Mesothelial cell of epicardium (in vitro differentiated cells): ENCODE measurements around the gene WNT5A. TPM values are rescaled to one million over a fixed set of nuclear protein-coding genes. Genes with fewer than 3 reads are reported as not detected.
A peak's percentile ranks its signal among the peaks of the same experiment; 100 is the strongest.

ENCODE experiments used
- DNase-seq, 2 experiments: peaks; one replicate each; pipeline ENCODE4 v3.0.0; 2021; ENCODE audit warnings: low spot score in 2 of 2; ENCODE audit not compliant: unreplicated experiment in 2 of 2
- H3K27ac Mint-ChIP-seq: 2 replicates; pipeline ENCODE4 v1.8.0; 2021; ENCODE audit warnings: mixed read lengths
- H3K27me3 Mint-ChIP-seq: 2 replicates; pipeline ENCODE4 v1.8.0; 2021; ENCODE audit warnings: low read depth, mixed read lengths
- H3K36me3 Mint-ChIP-seq: 2 replicates; pipeline ENCODE4 v1.8.0; 2021; ENCODE audit warnings: mixed read lengths
- H3K4me1 Mint-ChIP-seq: 2 replicates; pipeline ENCODE4 v1.8.0; 2021; ENCODE audit warnings: mixed read lengths
- H3K4me3 Mint-ChIP-seq: 2 replicates; pipeline ENCODE4 v1.8.0; 2021; ENCODE audit warnings: mild to moderate bottlenecking, moderate library complexity, mixed read lengths
- H3K9me3 Mint-ChIP-seq: 2 replicates; pipeline ENCODE4 v1.8.0; 2021; ENCODE audit warnings: mixed read lengths
- CTCF ChIP-seq: fragments of 200-600 bp; sonication (generic); IDR thresholded peaks from one replicate; pipeline ENCODE4 v1.5.0; 2021; ENCODE audit warnings: antibody characterized with exemption; ENCODE audit not compliant: unreplicated experiment
- total RNA-seq: library from RNA; stranded (reverse); gene quantifications from 3 replicates; pipeline ENCODE4 v1.2.1, GENCODE V29; 2021

WNT5A gene
- total RNA-seq: 59.0 to 63.8 TPM (median 61.7 TPM) in 3 replicates

- peaks cover 67% of the 10 kb centered on the region for H3K4me1 Mint-ChIP-seq
Observed at GRCh38 chr3:55486857-55487380, at the start of gene WNT5A. TSS of gene WNT5A (minus strand) at chr3:55487306. CDS start at chr3:55486985, 321 bp downstream.

DNA sequence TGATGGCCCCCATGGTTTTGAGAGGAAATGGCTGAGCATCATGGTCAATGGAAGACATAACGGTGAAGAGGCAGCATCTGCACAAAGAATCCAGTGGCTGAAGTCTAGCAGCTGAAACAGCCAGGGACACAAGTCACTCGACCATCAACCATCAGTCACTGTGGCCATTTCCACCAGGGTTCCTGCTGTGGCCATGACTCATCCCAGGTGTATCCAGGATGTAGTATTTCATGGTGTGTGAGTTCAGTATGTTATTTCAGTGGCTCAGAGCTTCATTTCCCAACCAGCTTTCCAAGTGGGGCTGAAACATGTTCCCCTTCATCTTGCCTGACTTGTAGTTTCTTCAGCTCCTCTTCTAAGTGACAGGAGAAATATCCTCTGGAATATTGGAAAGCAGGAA lies 47.8 kb upstream of the WNT5A start:
- Mint-ChIP-seq H3K27me3 (peaks cover 58% of the 10 kb centered on the region), H3K9me3 (no peaks in the 10 kb centered on the region), H3K4me3 (no peak overlapping the region), H3K4me1 (peaks cover 7% of the 10 kb centered on the region), H3K27ac (no peak overlapping the region), H3K36me3 (no peaks in the 10 kb centered on the region)
- no peak for DNase-seq
- TF ChIP-seq CTCF: no peak

More at GRCh38 chr3:55486857-55487380, at the start of gene WNT5A:
- Mint-ChIP-seq H3K27me3 (peaks cover 37% of the 10 kb centered on the region), H3K9me3 (no peaks in the 10 kb centered on the region), H3K36me3 (no peaks in the 10 kb centered on the region), H3K27ac (peak within 1 kb of the TSS; percentile 97), H3K4me3 (peak within 1 kb of the TSS; percentile 97)
- DNase-seq: peak; percentile 25 to 62
- no peak for TF ChIP-seq CTCF

- no peaks in the 10 kb centered on the region for H3K36me3 Mint-ChIP-seq
- DNase-seq: no peak
- peaks cover 7% of the 10 kb centered on the region for H3K4me1 Mint-ChIP-seq
- no peak overlapping the region for H3K27ac Mint-ChIP-seq
- TF ChIP-seq CTCF: no peak
- H3K4me3 Mint-ChIP-seq: no peak overlapping the region
- H3K9me3 Mint-ChIP-seq: no peaks in the 10 kb centered on the region
- H3K27me3 Mint-ChIP-seq: peaks cover 61% of the 10 kb centered on the region
Observed at GRCh38 chr3:55532806-55533205, 45.7 kb upstream of the WNT5A start.

GRCh38 chr3:55531321-55531720 lies 44.2 kb upstream of the WNT5A start:
- no peak for TF ChIP-seq CTCF
- Mint-ChIP-seq H3K27me3 (peaks cover 61% of the 10 kb centered on the region), H3K36me3 (no peaks in the 10 kb centered on the region), H3K4me3 (no peak overlapping the region), H3K4me1 (peaks cover 7% of the 10 kb centered on the region), H3K9me3 (no peaks in the 10 kb centered on the region), H3K27ac (no peak overlapping the region)
- DNase-seq: no peak

- Mint-ChIP-seq H3K27me3 (peaks cover 76% of the 10 kb centered on the region), H3K4me1 (peaks cover 22% of the 10 kb centered on the region), H3K36me3 (no peaks in the 10 kb centered on the region), H3K27ac (no peak overlapping the region), H3K4me3 (no peak overlapping the region), H3K9me3 (no peaks in the 10 kb centered on the region)
- no peak for DNase-seq
- TF ChIP-seq CTCF: no peak
Observed at GRCh38 chr3:55527361-55527760, 40.3 kb upstream of the WNT5A start.
